Esophagus muscularis mucosa (tissue), 3 donors: ENCODE measurements around the gene INPPL1.

Experiments
- EP300 ChIP-seq: sonication (generic); formaldehyde crosslinking; IDR thresholded peaks from one replicate; pipeline ENCODE4 v1.6.1; 2017; ENCODE audit warnings: antibody characterized with exemption
- POLR2AphosphoS5 ChIP-seq, 2 donors: sonication (generic); formaldehyde crosslinking; IDR thresholded peaks; one replicate each; pipeline ENCODE4 v1.6.1; 2017; ENCODE audit warnings: antibody characterized with exemption in 2 of 2

DNA sequence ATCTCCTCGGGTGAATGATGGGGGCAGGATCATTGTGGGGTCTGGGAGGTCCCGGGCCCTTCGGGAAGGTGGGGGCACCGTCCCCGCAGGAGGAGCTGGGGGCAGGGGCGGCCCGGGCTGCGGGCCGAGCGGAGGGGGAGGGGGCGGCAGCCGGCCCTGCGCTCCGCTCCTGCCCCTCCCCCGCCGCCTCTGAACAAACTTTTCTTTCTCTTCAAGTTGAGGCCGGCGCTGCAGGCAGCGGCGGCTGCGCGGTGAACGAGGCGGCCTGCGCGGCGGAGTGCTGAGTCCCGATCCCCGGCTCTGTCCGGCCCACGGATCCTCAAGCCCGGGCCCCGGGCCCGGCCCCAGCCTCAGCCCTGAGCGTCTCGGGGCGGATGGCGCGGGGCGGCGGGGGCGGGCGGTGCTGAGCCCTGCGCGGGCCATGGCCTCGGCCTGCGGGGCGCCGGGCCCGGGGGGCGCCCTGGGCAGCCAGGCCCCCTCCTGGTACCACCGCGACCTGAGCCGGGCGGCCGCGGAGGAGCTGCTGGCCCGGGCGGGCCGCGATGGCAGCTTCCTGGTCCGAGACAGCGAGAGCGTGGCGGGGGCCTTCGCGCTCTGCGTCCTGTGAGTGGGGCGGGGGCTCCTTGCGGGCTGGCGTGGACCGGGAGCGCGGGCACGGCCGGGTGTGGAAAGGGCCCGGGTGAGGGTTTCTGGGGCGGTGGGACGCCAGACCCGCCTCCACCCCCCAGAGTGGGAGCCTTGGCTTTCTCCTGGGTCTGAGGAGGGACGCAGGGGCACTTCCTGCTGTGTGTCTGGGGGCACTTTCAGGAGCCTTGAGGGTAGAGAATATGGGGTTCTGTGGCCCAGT is at the start of gene INPPL1:
- TF ChIP-seq EP300 (no peak), POLR2AphosphoS5 (IDR thresholded peaks at IDR 0.05) (peak in 1 of 2 donors; percentile 35)
